ENCODE results near the gene AGAP9.
"Not testable (repeated sequence)": the region's sequence is repeated elsewhere in the genome, so short reads cannot be mapped to it uniquely, and the experiment has no call there.

DNA sequence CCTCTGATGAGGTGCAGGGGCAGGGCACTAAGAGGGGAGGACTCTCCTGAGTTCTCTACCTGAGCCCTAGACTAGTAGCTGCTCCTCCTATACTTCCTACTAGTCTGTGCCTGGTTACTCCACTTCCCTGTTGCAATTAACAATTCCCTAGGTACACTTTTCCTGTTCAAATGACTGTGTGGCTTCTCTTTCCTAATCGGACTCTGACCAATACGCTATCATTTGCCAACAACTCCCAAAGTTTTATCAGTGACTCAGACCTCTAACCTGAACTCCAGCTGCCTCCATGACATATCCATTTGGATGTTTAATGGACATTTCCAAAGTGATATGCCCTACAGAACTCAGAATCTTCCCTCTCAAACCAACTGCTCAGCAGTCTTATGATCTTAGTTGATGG, 31.9 kb upstream of the AGAP9 start:
- TF ChIP-seq, protein P1, sequence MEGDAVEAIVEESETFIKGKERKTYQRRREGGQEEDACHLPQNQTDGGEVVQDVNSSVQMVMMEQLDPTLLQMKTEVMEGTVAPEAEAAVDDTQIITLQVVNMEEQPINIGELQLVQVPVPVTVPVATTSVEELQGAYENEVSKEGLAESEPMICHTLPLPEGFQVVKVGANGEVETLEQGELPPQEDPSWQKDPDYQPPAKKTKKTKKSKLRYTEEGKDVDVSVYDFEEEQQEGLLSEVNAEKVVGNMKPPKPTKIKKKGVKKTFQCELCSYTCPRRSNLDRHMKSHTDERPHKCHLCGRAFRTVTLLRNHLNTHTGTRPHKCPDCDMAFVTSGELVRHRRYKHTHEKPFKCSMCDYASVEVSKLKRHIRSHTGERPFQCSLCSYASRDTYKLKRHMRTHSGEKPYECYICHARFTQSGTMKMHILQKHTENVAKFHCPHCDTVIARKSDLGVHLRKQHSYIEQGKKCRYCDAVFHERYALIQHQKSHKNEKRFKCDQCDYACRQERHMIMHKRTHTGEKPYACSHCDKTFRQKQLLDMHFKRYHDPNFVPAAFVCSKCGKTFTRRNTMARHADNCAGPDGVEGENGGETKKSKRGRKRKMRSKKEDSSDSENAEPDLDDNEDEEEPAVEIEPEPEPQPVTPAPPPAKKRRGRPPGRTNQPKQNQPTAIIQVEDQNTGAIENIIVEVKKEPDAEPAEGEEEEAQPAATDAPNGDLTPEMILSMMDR (IDR thresholded peaks at IDR 0.05), result not testable (repeated sequence)
- not testable (repeated sequence) for TF ChIP-seq POLR2A (IDR thresholded peaks at IDR 0.05)

Data from heart left ventricle (tissue), 13 donors.